Erythroblast (primary cell): ENCODE measurements around the gene ABHD2.
A peak's percentile ranks its signal among the peaks of the same experiment; 100 is the strongest.

Source experiments
- DNase-seq, 2 experiments: peaks; one replicate each; lab custom pipeline; 2025; lab: John Stamatoyannopoulos, UW
- GATA1 ChIP-seq: IDR thresholded peaks from 2 replicates; pipeline ENCODE4 v1.6.1; 2011; ENCODE audit warnings: low read depth, mild to moderate bottlenecking, control low read depth, low read length, moderate library complexity
- POLR2A ChIP-seq: IDR thresholded peaks from 2 replicates; pipeline ENCODE4 v1.6.1; 2011; ENCODE audit warnings: mild to moderate bottlenecking, low read length

The ABHD2 gene

GRCh38 chr15:89203705-89204273 lies 115.5 kb downstream of the ABHD2 start:
- no peak for TF ChIP-seq GATA1
- TF ChIP-seq POLR2A = no peak
- DNase-seq = no peak

DNA sequence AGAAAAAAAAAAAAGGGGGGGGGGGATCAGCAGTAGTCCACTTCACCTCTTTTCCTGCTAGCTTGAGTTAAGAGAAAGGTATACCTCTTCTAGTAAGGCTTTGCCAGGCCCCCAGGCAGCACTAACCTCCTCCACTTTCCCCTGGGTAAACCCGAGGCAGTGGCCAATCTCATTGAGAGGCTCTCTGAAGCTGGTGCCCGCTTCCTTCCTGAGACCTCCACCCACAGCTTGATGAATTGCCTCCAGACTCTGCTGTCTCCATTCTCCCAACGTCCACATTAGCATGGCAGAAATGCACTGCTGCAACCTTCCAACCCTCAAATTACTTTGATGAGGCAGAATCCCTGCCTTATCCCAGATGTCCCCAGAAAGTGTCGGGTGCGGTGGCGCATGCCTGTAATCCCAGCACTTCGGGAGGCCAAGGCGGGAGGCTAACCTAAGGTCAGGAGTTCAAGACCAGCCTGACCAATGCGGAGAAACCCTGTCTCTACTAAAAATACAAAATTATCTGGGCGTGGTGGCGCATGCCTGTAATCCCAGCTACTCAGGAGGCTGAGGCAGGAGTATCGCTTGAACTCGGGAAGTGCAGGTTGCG lies 117.8 kb downstream of the ABHD2 start:
- DNase-seq = no peak
- TF ChIP-seq POLR2A = no peak
- no peak for TF ChIP-seq GATA1

- peak; percentile 69 to 82 for DNase-seq
- no peak for TF ChIP-seq POLR2A
- no peak for TF ChIP-seq GATA1
These were observed 118.7 kb downstream of the ABHD2 start for GRCh38 chr15:89206908-89207331.

- no peak for TF ChIP-seq POLR2A
- no peak for TF ChIP-seq GATA1
- DNase-seq = no peak
These were observed 120.0 kb downstream of the ABHD2 start for GRCh38 chr15:89208256-89208655.

GRCh38 chr15:89209057-89209456 lies 120.8 kb downstream of the ABHD2 start:
- TF ChIP-seq POLR2A = no peak

DNA sequence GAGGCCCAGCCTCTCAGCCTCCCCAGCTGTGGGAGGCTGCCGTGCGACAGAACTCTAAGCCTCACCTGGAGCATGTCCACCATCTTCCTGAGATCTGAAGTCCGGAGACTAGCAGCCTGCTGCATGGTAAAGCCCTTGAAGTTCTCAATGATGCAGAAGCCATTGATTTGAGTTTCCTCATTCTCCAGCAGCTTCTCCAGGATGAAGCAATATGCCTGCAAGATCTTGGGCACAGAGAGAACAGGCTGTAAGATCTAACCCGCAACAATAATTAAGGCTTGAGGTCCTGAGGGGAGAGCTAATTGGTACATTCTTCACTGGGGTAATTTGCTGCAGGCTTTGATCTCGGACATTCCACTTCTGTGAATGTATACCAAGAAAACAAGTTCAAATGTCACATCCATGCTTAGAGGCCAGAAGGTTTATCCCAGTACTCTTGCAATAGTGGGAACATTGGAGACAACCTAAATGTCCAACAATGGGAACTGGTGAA lies 123.5 kb downstream of the ABHD2 start:
- TF ChIP-seq POLR2A = no peak
- no peak for TF ChIP-seq GATA1
- DNase-seq = no peak

More at GRCh38 chr15:89209057-89209456, 120.8 kb downstream of the ABHD2 start:
- DNase-seq = no peak

DNA sequence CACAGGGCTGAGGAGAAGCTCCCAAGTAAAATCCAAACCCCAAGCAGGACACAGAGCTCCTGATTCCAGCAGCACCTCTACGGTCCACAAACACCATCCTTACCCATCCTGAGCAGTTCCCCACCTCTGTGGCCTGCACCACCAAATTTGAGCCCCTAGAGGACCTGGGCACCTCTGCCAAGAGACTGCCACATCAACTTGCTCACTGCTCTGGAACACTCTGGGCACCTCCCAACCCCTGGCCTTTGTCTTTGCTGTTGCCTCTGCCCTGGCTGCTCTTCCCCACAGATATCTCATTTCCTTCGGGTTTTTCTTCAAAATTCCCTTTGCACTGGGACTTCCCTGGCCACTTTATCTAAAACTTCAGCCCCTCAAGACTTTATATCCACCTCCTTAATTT lies 127.4 kb downstream of the ABHD2 start:
- no peak for DNase-seq
- no peak for TF ChIP-seq POLR2A
- no peak for TF ChIP-seq GATA1

DNA sequence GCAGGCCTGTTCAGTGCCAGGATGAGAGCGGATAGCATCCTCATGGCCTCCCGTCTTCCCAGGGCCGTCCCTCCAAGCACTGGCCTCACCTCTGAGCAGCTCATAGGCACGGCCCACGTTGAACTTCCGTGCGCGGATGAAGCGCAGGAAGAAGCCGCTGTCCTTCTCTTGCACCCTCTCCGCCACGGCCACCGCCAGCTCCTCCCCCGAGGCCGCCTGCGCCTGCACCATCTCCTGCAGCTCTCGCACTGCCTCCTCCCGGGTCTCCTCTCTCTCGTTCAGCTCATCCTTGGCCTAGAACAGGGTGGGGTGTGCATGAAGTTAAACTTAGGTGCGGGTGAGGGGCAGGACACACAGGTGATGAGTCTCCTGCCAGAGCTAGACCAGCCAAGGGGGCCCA lies 128.8 kb downstream of the ABHD2 start:
- no peak for DNase-seq
- no peak for TF ChIP-seq POLR2A
- TF ChIP-seq GATA1 = no peak

DNA sequence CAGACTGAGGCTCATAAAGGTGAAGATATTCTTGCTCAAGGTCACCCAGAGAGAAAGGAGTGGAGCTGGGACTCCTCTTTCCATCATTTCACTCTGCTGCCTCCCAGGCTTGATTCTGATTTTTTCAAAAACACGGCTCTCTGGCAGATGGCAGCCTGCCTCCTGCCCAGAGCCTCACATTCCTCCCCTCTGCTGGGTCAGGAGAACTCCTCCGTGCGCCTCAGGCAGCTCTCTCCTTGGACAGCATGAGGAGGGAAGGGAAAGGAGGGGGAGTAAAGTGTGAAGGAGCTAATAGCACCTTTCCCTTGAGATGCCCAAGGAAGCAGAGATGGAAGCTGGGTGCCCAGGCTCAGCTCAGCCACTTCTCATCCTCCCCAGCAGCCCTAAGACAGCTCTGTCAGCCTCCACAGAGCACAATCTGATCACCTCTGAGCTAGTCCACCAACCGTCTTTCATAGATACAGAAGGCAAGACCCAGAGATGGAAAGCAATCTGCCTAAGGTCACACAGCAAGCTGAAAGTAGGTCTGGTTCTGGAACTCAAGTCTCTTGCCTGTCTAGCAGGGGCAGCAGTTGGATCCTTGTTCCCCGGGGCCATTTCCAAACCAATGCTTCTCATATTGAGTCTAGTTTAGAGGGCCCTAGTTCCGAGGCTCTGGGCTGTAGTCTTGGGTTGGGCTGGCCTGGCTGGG lies 129.6 kb downstream of the ABHD2 start:
- no peak for DNase-seq
- TF ChIP-seq POLR2A (no peak), GATA1 (no peak)

- no peak for TF ChIP-seq GATA1
- TF ChIP-seq POLR2A = no peak
These were observed 130.3 kb downstream of the ABHD2 start for GRCh38 chr15:89218531-89218930.

DNA sequence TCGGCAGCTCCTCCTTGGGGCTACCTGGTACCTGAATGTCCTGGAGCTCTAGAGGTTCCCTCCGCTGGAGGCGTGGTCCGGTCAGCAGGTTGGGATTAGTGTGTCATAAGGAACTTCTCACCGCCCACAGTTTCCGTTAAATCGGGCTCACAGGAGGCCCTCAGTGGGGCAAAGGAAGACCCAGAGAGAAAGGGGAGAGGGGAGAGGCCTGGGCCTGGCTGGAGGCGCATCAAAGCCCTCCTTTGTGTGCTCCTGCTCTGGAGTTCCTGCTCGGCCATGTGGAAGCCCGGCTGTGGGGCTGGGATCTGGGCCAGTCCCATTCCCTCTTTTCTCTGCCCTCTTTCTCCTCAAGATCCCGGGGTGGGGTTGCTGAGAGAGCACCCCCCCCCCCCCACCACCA lies 133.3 kb downstream of the ABHD2 start, which contains the start of gene RLBP1:
TSS of gene RLBP1 (minus strand) at position 37 of the 400 bp plus-strand sequence. CDS start 2,604 bp downstream, outside the sequence.
- TF ChIP-seq POLR2A = no peak
- no peak for TF ChIP-seq GATA1
- DNase-seq = no peak

More at GRCh38 chr15:89218531-89218930, 130.3 kb downstream of the ABHD2 start:
- no peak for DNase-seq

GRCh38 chr15:89225588-89225987 lies 137.3 kb downstream of the ABHD2 start:
- TF ChIP-seq GATA1 (no peak), POLR2A (no peak)
- DNase-seq = no peak

- peak; percentile 61 to 82 for DNase-seq
These were observed 138.3 kb downstream of the ABHD2 start for GRCh38 chr15:89226359-89227221.

More at GRCh38 chr15:89226359-89227221, 138.3 kb downstream of the ABHD2 start:
- no peak for TF ChIP-seq POLR2A
- no peak for TF ChIP-seq GATA1
